ENCODE data around the gene PDE8A.

The PDE8A gene

GRCh38 chr15:85062560-85062959 lies 80.9 kb downstream of the PDE8A start:
- Histone ChIP-seq H3F3A (ENCODE audit: insufficient read depth, low read length) (no peaks in the 10 kb centered on the region), H3K79me2 (ENCODE audit: low read length) (no peaks in the 10 kb centered on the region), H4K20me1 (ENCODE audit: insufficient read depth, low read length) (no peaks in the 10 kb centered on the region), H3K9me2 (replicated peaks; ENCODE audit: insufficient read depth, low read length) (no peaks in the 10 kb centered on the region), H3K27me3 (replicated peaks; ENCODE audit: insufficient read depth, low read length) (no peaks in the 10 kb centered on the region), H3K4me2 (ENCODE audit: low read depth, low read length) (no peak overlapping the region), H3K27ac (ENCODE audit: low read length) (no peak overlapping the region), H3K9ac (ENCODE audit: low read length) (no peak overlapping the region), H3K4me3 (ENCODE audit: low read length) (no peak overlapping the region), H3K36me3 (replicated peaks; ENCODE audit: insufficient read depth, low read length) (no peaks in the 10 kb centered on the region), H2AFZ (ENCODE audit: low read length) (no peak overlapping the region), H3K9me3 (replicated peaks; ENCODE audit: insufficient read depth, low read length) (no peaks in the 10 kb centered on the region), H3K4me1 (ENCODE audit: low read length) (no peaks in the 10 kb centered on the region)
- TF ChIP-seq CTCF (IDR thresholded peaks at IDR 0.05; ENCODE audit: low read length) (no peak), EZH2 (optimal IDR thresholded peaks at IDR 0.05; ENCODE audit: low read depth, low read length) (no peak), EZH2phosphoT487 (IDR thresholded peaks at IDR 0.05; ENCODE audit: low read length) (no peak)
- no peak for DNase-seq

GRCh38 chr15:85063088-85063487 lies 81.4 kb downstream of the PDE8A start:
- Histone ChIP-seq H3K27ac (ENCODE audit: low read length) (no peak overlapping the region), H3K79me2 (ENCODE audit: low read length) (no peaks in the 10 kb centered on the region)

GRCh38 chr15:85063522-85064079 lies 81.9 kb downstream of the PDE8A start:
- Histone ChIP-seq H3F3A (ENCODE audit: insufficient read depth, low read length) (no peaks in the 10 kb centered on the region), H3K4me1 (ENCODE audit: low read length) (no peaks in the 10 kb centered on the region), H3K9ac (ENCODE audit: low read length) (no peak overlapping the region), H3K9me3 (replicated peaks; ENCODE audit: insufficient read depth, low read length) (no peaks in the 10 kb centered on the region), H3K36me3 (replicated peaks; ENCODE audit: insufficient read depth, low read length) (no peaks in the 10 kb centered on the region), H3K27me3 (replicated peaks; ENCODE audit: insufficient read depth, low read length) (no peaks in the 10 kb centered on the region), H3K9me2 (replicated peaks; ENCODE audit: insufficient read depth, low read length) (no peaks in the 10 kb centered on the region), H4K20me1 (ENCODE audit: insufficient read depth, low read length) (no peaks in the 10 kb centered on the region), H2AFZ (ENCODE audit: low read length) (no peak overlapping the region), H3K4me3 (ENCODE audit: low read length) (no peak overlapping the region), H3K4me2 (ENCODE audit: low read depth, low read length) (no peak overlapping the region), H3K79me2 (ENCODE audit: low read length) (no peaks in the 10 kb centered on the region), H3K27ac (ENCODE audit: low read length) (no peak overlapping the region)
- DNase-seq: no peak
- TF ChIP-seq EZH2 (optimal IDR thresholded peaks at IDR 0.05; ENCODE audit: low read depth, low read length): no peak
- no peak for TF ChIP-seq CTCF (IDR thresholded peaks at IDR 0.05; ENCODE audit: low read length)
- no peak for TF ChIP-seq EZH2phosphoT487 (IDR thresholded peaks at IDR 0.05; ENCODE audit: low read length)

More at GRCh38 chr15:85063088-85063487, 81.4 kb downstream of the PDE8A start:
- no peak for DNase-seq
- no peak for TF ChIP-seq EZH2 (optimal IDR thresholded peaks at IDR 0.05; ENCODE audit: low read depth, low read length)
- no peak for TF ChIP-seq CTCF (IDR thresholded peaks at IDR 0.05; ENCODE audit: low read length)
- no peak for TF ChIP-seq EZH2phosphoT487 (IDR thresholded peaks at IDR 0.05; ENCODE audit: low read length)
- no peak overlapping the region for H3K4me3 ChIP-seq (ENCODE audit: low read length)
- no peak overlapping the region for H2AFZ ChIP-seq (ENCODE audit: low read length)
- no peaks in the 10 kb centered on the region for H3K36me3 ChIP-seq (replicated peaks; ENCODE audit: insufficient read depth, low read length)
- H3K4me1 ChIP-seq (ENCODE audit: low read length): no peaks in the 10 kb centered on the region
- no peaks in the 10 kb centered on the region for H4K20me1 ChIP-seq (ENCODE audit: insufficient read depth, low read length)
- no peak overlapping the region for H3K9ac ChIP-seq (ENCODE audit: low read length)
- H3K9me2 ChIP-seq (replicated peaks; ENCODE audit: insufficient read depth, low read length): no peaks in the 10 kb centered on the region
- H3F3A ChIP-seq (ENCODE audit: insufficient read depth, low read length): no peaks in the 10 kb centered on the region
- no peak overlapping the region for H3K4me2 ChIP-seq (ENCODE audit: low read depth, low read length)
- H3K27me3 ChIP-seq (replicated peaks; ENCODE audit: insufficient read depth, low read length): no peaks in the 10 kb centered on the region
- no peaks in the 10 kb centered on the region for H3K9me3 ChIP-seq (replicated peaks; ENCODE audit: insufficient read depth, low read length)
